Measurements from ENCODE around the gene AGO4.

DNA sequence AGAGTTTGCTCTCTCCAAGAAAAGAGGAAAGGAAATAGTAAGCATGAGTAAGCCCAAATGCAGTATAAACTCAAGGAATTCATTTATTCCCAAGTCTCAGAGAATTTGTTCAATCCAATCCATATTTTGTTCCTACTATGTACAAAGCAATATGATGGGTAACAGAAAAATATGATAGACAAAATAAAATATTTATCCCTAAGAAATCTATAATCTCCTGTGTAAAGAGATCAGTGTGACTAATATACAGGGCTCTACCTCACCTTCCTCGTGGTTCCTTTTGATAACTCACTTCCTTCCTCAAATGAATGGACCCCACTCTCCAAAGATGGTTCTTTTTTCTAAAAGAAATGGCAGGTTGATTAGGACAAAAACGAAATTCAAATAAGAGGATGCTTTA lies 45.7 kb upstream of the AGO4 start:
- TF ChIP-seq, protein P1, sequence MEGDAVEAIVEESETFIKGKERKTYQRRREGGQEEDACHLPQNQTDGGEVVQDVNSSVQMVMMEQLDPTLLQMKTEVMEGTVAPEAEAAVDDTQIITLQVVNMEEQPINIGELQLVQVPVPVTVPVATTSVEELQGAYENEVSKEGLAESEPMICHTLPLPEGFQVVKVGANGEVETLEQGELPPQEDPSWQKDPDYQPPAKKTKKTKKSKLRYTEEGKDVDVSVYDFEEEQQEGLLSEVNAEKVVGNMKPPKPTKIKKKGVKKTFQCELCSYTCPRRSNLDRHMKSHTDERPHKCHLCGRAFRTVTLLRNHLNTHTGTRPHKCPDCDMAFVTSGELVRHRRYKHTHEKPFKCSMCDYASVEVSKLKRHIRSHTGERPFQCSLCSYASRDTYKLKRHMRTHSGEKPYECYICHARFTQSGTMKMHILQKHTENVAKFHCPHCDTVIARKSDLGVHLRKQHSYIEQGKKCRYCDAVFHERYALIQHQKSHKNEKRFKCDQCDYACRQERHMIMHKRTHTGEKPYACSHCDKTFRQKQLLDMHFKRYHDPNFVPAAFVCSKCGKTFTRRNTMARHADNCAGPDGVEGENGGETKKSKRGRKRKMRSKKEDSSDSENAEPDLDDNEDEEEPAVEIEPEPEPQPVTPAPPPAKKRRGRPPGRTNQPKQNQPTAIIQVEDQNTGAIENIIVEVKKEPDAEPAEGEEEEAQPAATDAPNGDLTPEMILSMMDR (conservative IDR thresholded peaks at IDR 0.05 in 1 of 2, IDR thresholded peaks at IDR 0.05 in 1 of 2; ENCODE audit: extremely low read depth in 1 of 2, insufficient read depth in 1 of 2, low read depth in 1 of 2, low read length in 2 of 2): no peak
- TF ChIP-seq EZH2 (IDR thresholded peaks at IDR 0.05; ENCODE audit: borderline replicate concordance, low read length): no peak

Data from mammary epithelial cell (primary cell).